Caco-2 (cell line): ENCODE data around the gene HOXA5. TPM values are rescaled to one million over a fixed set of nuclear protein-coding genes. Genes with fewer than 3 reads are reported as not detected.
A peak's percentile ranks its signal among the peaks of the same experiment; 100 is the strongest.

Source experiments
- BruUV-seq: library from RNA; stranded (reverse); fragments of 400-500 nt; replicated peaks from 2 replicates; lab custom pipeline; 2021; lab: Mats Ljungman, UMichigan
- CTCF ChIA-PET: fragments of 300-600 bp; sonication (Branson Sonifier 250); formaldehyde crosslinking; loops from one replicate; lab custom pipeline; 2022; ENCODE audit warnings: antibody characterized with exemption; lab: Charles Lee
- POLR2A ChIA-PET: fragments of 300-600 bp; sonication (Branson Sonifier 250); formaldehyde crosslinking; loops from one replicate; lab custom pipeline; 2022; ENCODE audit warnings: antibody characterized with exemption; lab: Charles Lee
- DNase-seq, 2 experiments: peaks; one replicate each; pipeline versions ENCODE4 v3.0.0 to v3.0.0-alpha.2; 2020 to 2022
- H3K27me3 ChIP-seq: replicated peaks from 2 replicates; pipeline ENCODE4 v1.6.0; 2011; ENCODE audit warnings: low read length; ENCODE audit not compliant: control insufficient read depth, insufficient read depth
- H3K36me3 ChIP-seq: 2 replicates; pipeline ENCODE4 v1.5.1; 2011; ENCODE audit warnings: low read length; ENCODE audit not compliant: control insufficient read depth, insufficient read depth
- H3K4me1 ChIP-seq: fragments of 250-450 bp; sonication (Bioruptor Pico); 2 replicates; pipeline ENCODE4 v1.5.1; 2020; ENCODE audit warnings: mild to moderate bottlenecking
- H3K4me3 ChIP-seq: 2 replicates; pipeline ENCODE4 v1.5.1; 2011; ENCODE audit warnings: low read depth, mild to moderate bottlenecking, control low read depth, low read length
- H3K9me3 ChIP-seq: fragments of 250-450 bp; sonication (Bioruptor Pico); 2 replicates; pipeline ENCODE4 v1.5.1; 2020; ENCODE audit warnings: mild to moderate bottlenecking, moderate library complexity
- H3K27ac Mint-ChIP-seq: one replicate; pipeline ENCODE4 v1.8.0; 2022; ENCODE audit warnings: mixed read lengths; ENCODE audit not compliant: unreplicated experiment
- H3K27me3 Mint-ChIP-seq: one replicate; pipeline ENCODE4 v1.8.0; 2022; ENCODE audit warnings: mixed read lengths; ENCODE audit not compliant: insufficient read depth, unreplicated experiment
- H3K36me3 Mint-ChIP-seq: one replicate; pipeline ENCODE4 v1.8.0; 2022; ENCODE audit warnings: mild to moderate bottlenecking, mixed read lengths; ENCODE audit not compliant: insufficient read depth, unreplicated experiment
- H3K4me1 Mint-ChIP-seq: one replicate; pipeline ENCODE4 v1.8.0; 2022; ENCODE audit warnings: low read depth, mixed read lengths; ENCODE audit not compliant: unreplicated experiment
- H3K4me3 Mint-ChIP-seq: one replicate; pipeline ENCODE4 v1.8.0; 2022; ENCODE audit warnings: mild to moderate bottlenecking, moderate library complexity, mixed read lengths; ENCODE audit not compliant: unreplicated experiment
- H3K9me3 Mint-ChIP-seq: one replicate; pipeline ENCODE4 v1.8.0; 2022; ENCODE audit warnings: mixed read lengths; ENCODE audit not compliant: unreplicated experiment
- CTCF ChIP-seq, 2 experiments: fragments of 200-600 bp in 1 of 2; IDR thresholded peaks; 1 replicate in 1 of 2; 2 replicates in 1 of 2; pipeline versions ENCODE4 v1.5.1 to v1.8.0; 2011 to 2022; ENCODE audit warnings: antibody characterized with exemption in 1 of 2, control low read depth in 1 of 2, inconsistent platforms in 1 of 2, low read depth in 1 of 2, low read length in 1 of 2, mild to moderate bottlenecking in 1 of 2, moderate library complexity in 1 of 2; ENCODE audit not compliant: insufficient read depth in 1 of 2, severe bottlenecking in 1 of 2, unreplicated experiment in 1 of 2
- intact Hi-C: fragments of 100-400 bp; cut with micrococcal nuclease; formaldehyde crosslinking; loops from one replicate; pipeline ENCODE4 v1.10.0; 2022; ENCODE audit not compliant: unreplicated experiment
- total RNA-seq: library from RNA; stranded (reverse); gene quantifications from 2 replicates; pipeline ENCODE4 v1.2.3, GENCODE V29; 2022

Gene HOXA5
- total RNA-seq, 1 experiment from 2014 or later, result 4.9 TPM

DNA sequence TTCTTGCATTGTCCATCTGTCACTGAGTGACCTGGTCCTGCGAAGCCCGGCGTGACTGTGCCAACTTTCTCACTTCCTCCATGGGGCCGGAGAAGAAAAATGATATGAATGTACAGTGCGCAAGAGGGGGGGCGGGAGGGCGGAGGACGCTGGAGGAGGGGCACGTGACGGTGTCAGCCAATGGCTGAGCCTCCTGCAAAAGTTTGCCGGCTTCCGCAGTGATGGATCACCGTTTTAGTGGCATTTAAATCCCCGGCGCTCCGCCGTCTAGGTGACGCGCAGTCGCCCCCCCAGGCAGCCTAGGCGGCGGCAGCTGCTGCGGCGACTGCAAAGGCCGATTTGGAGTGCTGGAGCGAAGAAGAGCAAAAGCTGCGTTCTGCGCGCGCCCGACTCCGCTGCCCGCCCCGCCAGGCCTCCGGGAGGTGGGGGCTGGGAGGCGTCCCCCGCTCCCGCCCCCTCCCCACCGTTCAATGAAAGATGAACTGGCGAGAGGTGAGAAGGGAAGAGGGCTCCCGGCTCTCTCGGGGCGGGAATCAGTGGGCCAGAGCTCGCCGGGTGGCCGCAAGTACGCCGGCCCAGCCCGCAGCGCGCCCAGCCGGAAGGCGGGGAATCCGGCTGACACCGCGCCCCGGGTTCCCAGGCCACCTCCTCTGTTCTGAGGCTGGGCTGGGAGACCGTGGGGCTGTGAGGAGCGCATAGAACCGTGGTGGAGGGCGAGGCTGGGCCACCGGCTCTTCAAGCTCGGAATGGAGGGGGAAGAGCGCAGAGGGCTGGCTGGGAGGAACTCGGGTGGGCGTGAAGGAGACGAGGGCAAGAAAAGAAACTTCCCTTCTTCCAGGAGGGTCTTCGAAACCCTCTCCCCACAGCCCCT, 47.3 kb downstream of the HOXA5 start, which contains the start of gene HOXA1:
TSS of gene HOXA1 (minus strand) at position 104 of the 871 bp plus-strand sequence. CDS start at position 16, 88 bp downstream.
- intact Hi-C loops, result loop anchor here (1.0 to 2.0 kb wide), 4 partner anchors 14 to 236 kb away; partner anchors contain the start of gene SKAP2
- TSS peak; percentile 44 for BruUV-seq
- Histone ChIP-seq H3K9me3 (no peaks in the 10 kb centered on the region), H3K36me3 (no peaks in the 10 kb centered on the region), H3K4me3 (peak within 1 kb of the TSS; percentile 86), H3K27me3 (no peaks in the 10 kb centered on the region), H3K4me1 (peaks cover 10% of the 10 kb centered on the region)
- CTCF ChIA-PET, result interaction anchor here (0.6 to 2.1 kb wide), 5 partner anchors 17 to 233 kb away, joined by 3 to 7 read pairs (median 4); no protein-coding TSS in a partner anchor
- DNase-seq, result peak; percentile 93 to 95
- Mint-ChIP-seq H3K4me1 (peaks cover 50% of the 10 kb centered on the region), H3K27me3 (no peaks in the 10 kb centered on the region), H3K9me3 (no peaks in the 10 kb centered on the region), H3K36me3 (peaks cover 31% of the 10 kb centered on the region), H3K27ac (peak within 1 kb of the TSS; percentile 74), H3K4me3 (peak within 1 kb of the TSS; percentile 87)
- peak in 1 of 2 experiments; percentile 17 for TF ChIP-seq CTCF (IDR thresholded peaks at IDR 0.05; ENCODE audit: insufficient read depth in 1 of 2, low read depth in 1 of 2, low read length in 1 of 2, severe bottlenecking in 1 of 2, unreplicated experiment in 1 of 2)
- POLR2A ChIA-PET, result interaction anchor here (0.7 to 1.7 kb wide), 7 partner anchors 10 to 109 kb away, joined by 3 to 16 read pairs (median 5); partner anchors contain the start of gene HOXA7

GRCh38 chr7:27095050-27095896, 48.2 kb downstream of the HOXA5 start:
- peaks cover 17% of the 10 kb centered on the region for H3K4me1 ChIP-seq
- peak overlapping the region; percentile 74 for H3K27ac Mint-ChIP-seq
- peak overlapping the region; percentile 86 for H3K4me3 ChIP-seq
- no peak for TF ChIP-seq CTCF (IDR thresholded peaks at IDR 0.05; ENCODE audit: insufficient read depth in 1 of 2, low read depth in 1 of 2, low read length in 1 of 2, severe bottlenecking in 1 of 2, unreplicated experiment in 1 of 2)
- H3K27me3 ChIP-seq, result no peaks in the 10 kb centered on the region
- BruUV-seq, result TSS peak; percentile 71
- peak overlapping the region; percentile 87 for H3K4me3 Mint-ChIP-seq
- peaks cover 57% of the 10 kb centered on the region for H3K4me1 Mint-ChIP-seq
- DNase-seq, result no peak
- no peaks in the 10 kb centered on the region for H3K36me3 ChIP-seq
- H3K36me3 Mint-ChIP-seq, result peaks cover 23% of the 10 kb centered on the region
- CTCF ChIA-PET, result interaction anchor here (1.1 kb wide), 1 partner anchor 16 kb away, joined by 3 read pairs; no protein-coding TSS in a partner anchor
- POLR2A ChIA-PET, result interaction anchor here (0.7 to 1.7 kb wide), 2 partner anchors 14 to 394 kb away, joined by 8 to 10 read pairs; no protein-coding TSS in a partner anchor
- no peaks in the 10 kb centered on the region for H3K9me3 Mint-ChIP-seq
- intact Hi-C loops, result no loop called here
- H3K9me3 ChIP-seq, result no peaks in the 10 kb centered on the region
- H3K27me3 Mint-ChIP-seq, result no peaks in the 10 kb centered on the region
